HepG2 (cell line): Measurements from ENCODE around the gene ADIPOR2. TPM values are rescaled to one million over a fixed set of nuclear protein-coding genes. Genes with fewer than 3 reads are reported as not detected.

Experiments used
- CBX2 ChIP-seq, 2 experiments: fragments of 200-600 bp in 1 of 2; sonication (generic); formaldehyde crosslinking in 1 of 2; IDR thresholded peaks; 2 replicates each; pipeline versions ENCODE4 v1.7.0 to v1.8.1; 2018 to 2022; ENCODE audit warnings: low read depth in 2 of 2, low read length in 1 of 2, mild to moderate bottlenecking in 1 of 2, missing genetic modification reagents in 1 of 2
- KAT8 ChIP-seq: IDR thresholded peaks from 2 replicates; pipeline ENCODE4 v1.6.1; 2016; ENCODE audit warnings: missing genetic modification reagents, missing compliant biosample characterization
- PAWR ChIP-seq: sonication (generic); formaldehyde crosslinking; IDR thresholded peaks from 2 replicates; pipeline ENCODE4 v1.4.0; 2020; ENCODE audit warnings: missing genetic modification reagents, mild to moderate bottlenecking, borderline replicate concordance
- U2AF2 ChIP-seq: fragments of 200-400 bp; formaldehyde crosslinking; IDR thresholded peaks from 2 replicates; pipeline ENCODE4 v1.6.1; 2017; ENCODE audit warnings: low read depth, mild to moderate bottlenecking, low read length
- ZNF44 ChIP-seq: sonication (generic); formaldehyde crosslinking; IDR thresholded peaks from 2 replicates; pipeline ENCODE4 v1.5.1; 2020; ENCODE audit warnings: mild to moderate bottlenecking, missing genetic modification reagents
- ZNF614 ChIP-seq: IDR thresholded peaks from 2 replicates; pipeline ENCODE4 v1.6.1; 2018; ENCODE audit warnings: missing biosample characterization, missing genetic modification reagents, inconsistent platforms, borderline replicate concordance
- ZNF670 ChIP-seq: sonication (generic); formaldehyde crosslinking; IDR thresholded peaks from 2 replicates; pipeline ENCODE4 v1.8.0; 2022; ENCODE audit warnings: mild to moderate bottlenecking, missing genetic modification reagents, borderline replicate concordance
- ZNF790 ChIP-seq: sonication (generic); formaldehyde crosslinking; IDR thresholded peaks from 2 replicates; pipeline ENCODE4 v1.8.0; 2022; ENCODE audit warnings: missing genetic modification reagents, mild to moderate bottlenecking, borderline replicate concordance
- polyA plus RNA-seq, 8 experiments: library from polyadenylated mRNA; depleted of rRNA in 3 of 8; stranded (reverse) in 7 of 8; unstranded in 1 of 8; fragments of >200 nt; fragmentation: Illumina TruSeq in 4 of 8; extraction: Trizol in 4 of 8; gene quantifications; 2 replicates each; pipeline versions ENCODE4 v1.2.1 to v1.2.3, GENCODE V29; 2011 to 2016; ENCODE audit warnings: low read depth in 4 of 8, missing spikeins in 1 of 8, mixed read lengths in 1 of 8; ENCODE audit not compliant: insufficient read depth in 1 of 8
- total RNA-seq, 5 experiments: library from RNA; depleted of rRNA; stranded (reverse); fragments of >200 nt; fragmentation: Illumina TruSeq; extraction: Trizol; gene quantifications; 2 replicates each; pipeline ENCODE4 v1.2.3, GENCODE V29; 2016; ENCODE audit warnings: low read depth in 1 of 5
- TF ChIP-seq, protein P1 (sequence below): sonication (generic); formaldehyde crosslinking; IDR thresholded peaks from 2 replicates; pipeline ENCODE4 v1.4.0; 2020; ENCODE audit warnings: mild to moderate bottlenecking, missing genetic modification reagents
- TF ChIP-seq, protein P2 (sequence below): sonication (generic); formaldehyde crosslinking; IDR thresholded peaks from 2 replicates; pipeline ENCODE4 v1.4.0; 2020; ENCODE audit warnings: mild to moderate bottlenecking, missing genetic modification reagents
- TF ChIP-seq, protein P3 (sequence below): sonication (generic); formaldehyde crosslinking; IDR thresholded peaks from 2 replicates; pipeline ENCODE4 v1.8.0; 2022; ENCODE audit warnings: missing genetic modification reagents, mild to moderate bottlenecking, borderline replicate concordance
- TF ChIP-seq, protein P4 (sequence below): sonication (generic); IDR thresholded peaks from 2 replicates; pipeline ENCODE4 v1.6.1; 2016; ENCODE audit warnings: low read depth, borderline replicate concordance
- TF ChIP-seq, protein P5 (sequence below): IDR thresholded peaks from 2 replicates; pipeline ENCODE4 v1.6.1; 2012; ENCODE audit warnings: low read depth, low read length, improper control_type of control experiment
- TF ChIP-seq, protein P6 (sequence below): sonication (generic); formaldehyde crosslinking; IDR thresholded peaks from 2 replicates; pipeline ENCODE4 v1.9.0; 2021; ENCODE audit warnings: missing genetic modification reagents, borderline replicate concordance
- TF ChIP-seq, protein P7 (sequence below): sonication (generic); formaldehyde crosslinking; IDR thresholded peaks from 2 replicates; pipeline ENCODE4 v1.4.0; 2020; ENCODE audit warnings: mild to moderate bottlenecking, missing genetic modification reagents

Gene ADIPOR2
- total and polyA plus RNA-seq, 2 of the 13 experiments (the other 11 are each of a cell fraction or from before 2014, with no cell fraction given) = 35.2 to 52.2 TPM

DNA sequence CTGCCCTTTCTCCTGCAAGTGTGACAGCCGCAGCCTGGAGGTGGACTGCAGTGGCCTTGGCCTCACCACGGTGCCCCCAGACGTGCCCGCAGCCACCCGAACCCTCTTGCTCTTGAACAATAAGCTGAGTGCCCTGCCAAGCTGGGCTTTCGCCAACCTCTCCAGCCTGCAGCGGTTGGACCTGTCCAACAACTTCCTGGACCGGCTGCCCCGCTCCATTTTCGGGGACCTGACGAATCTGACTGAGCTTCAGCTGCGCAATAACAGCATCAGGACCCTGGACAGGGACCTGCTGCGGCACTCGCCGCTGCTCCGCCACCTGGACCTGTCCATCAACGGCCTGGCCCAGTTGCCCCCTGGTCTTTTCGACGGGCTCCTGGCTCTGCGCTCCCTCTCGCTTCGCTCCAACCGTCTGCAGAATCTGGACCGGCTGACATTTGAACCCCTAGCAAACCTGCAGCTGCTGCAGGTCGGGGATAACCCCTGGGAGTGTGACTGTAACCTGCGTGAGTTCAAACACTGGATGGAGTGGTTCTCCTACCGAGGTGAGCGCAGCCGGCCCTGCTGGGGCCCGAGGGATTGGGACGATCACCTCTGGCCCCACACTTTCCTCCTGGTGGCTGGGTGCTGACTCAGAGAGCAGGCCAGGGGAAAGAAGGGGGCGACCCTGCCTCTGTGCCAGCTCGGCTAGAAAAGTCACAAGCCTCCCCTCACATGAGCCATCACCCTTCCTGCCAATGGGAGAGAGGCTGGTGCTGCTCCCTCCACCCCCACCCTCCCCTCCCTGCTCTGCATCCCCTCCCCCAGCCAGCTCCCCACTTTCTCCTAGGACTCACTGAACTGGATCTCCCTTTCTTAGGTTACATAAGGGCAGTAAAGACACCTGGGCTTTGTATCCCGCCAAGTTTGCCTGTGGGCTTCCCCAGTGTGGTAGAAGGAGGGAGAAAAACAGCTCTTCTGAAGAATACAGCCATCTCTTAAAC lies 140.4 kb downstream of the ADIPOR2 start (continued):
- TF ChIP-seq, protein P1, sequence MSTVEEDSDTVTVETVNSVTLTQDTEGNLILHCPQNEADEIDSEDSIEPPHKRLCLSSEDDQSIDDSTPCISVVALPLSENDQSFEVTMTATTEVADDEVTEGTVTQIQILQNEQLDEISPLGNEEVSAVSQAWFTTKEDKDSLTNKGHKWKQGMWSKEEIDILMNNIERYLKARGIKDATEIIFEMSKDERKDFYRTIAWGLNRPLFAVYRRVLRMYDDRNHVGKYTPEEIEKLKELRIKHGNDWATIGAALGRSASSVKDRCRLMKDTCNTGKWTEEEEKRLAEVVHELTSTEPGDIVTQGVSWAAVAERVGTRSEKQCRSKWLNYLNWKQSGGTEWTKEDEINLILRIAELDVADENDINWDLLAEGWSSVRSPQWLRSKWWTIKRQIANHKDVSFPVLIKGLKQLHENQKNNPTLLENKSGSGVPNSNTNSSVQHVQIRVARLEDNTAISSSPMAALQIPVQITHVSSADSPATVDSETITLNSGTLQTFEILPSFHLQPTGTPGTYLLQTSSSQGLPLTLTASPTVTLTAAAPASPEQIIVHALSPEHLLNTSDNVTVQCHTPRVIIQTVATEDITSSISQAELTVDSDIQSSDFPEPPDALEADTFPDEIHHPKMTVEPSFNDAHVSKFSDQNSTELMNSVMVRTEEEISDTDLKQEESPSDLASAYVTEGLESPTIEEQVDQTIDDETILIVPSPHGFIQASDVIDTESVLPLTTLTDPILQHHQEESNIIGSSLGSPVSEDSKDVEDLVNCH (CRISPR knock-in tag) = no peak
- TF ChIP-seq ZNF790 (CRISPR knock-in tag) = no peak
- TF ChIP-seq, protein P2, sequence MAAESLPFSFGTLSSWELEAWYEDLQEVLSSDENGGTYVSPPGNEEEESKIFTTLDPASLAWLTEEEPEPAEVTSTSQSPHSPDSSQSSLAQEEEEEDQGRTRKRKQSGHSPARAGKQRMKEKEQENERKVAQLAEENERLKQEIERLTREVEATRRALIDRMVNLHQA (CRISPR knock-in tag) = no peak
- no peak for TF ChIP-seq PAWR (CRISPR knock-in tag)
- TF ChIP-seq, protein P3, sequence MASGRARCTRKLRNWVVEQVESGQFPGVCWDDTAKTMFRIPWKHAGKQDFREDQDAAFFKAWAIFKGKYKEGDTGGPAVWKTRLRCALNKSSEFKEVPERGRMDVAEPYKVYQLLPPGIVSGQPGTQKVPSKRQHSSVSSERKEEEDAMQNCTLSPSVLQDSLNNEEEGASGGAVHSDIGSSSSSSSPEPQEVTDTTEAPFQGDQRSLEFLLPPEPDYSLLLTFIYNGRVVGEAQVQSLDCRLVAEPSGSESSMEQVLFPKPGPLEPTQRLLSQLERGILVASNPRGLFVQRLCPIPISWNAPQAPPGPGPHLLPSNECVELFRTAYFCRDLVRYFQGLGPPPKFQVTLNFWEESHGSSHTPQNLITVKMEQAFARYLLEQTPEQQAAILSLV (CRISPR knock-in tag) = no peak
- TF ChIP-seq ZNF670 = no peak
- peak; percentile 67; the same call in 1 of the 2 replicates for TF ChIP-seq ZNF614
- TF ChIP-seq, protein P4, sequence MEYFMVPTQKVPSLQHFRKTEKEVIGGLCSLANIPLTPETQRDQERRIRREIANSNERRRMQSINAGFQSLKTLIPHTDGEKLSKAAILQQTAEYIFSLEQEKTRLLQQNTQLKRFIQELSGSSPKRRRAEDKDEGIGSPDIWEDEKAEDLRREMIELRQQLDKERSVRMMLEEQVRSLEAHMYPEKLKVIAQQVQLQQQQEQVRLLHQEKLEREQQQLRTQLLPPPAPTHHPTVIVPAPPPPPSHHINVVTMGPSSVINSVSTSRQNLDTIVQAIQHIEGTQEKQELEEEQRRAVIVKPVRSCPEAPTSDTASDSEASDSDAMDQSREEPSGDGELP = peak; percentile 57; the same call in 1 of the 2 replicates
- TF ChIP-seq KAT8 (CRISPR knock-in tag) = peak; percentile 79
- TF ChIP-seq U2AF2 = no peak
- TF ChIP-seq CBX2 (IDR thresholded peaks at IDR 0.05; ENCODE audit: low read depth, low read length) = no peak
- no peak for TF ChIP-seq CBX2 (CRISPR knock-in tag; IDR thresholded peaks at IDR 0.05; ENCODE audit: low read depth)
- TF ChIP-seq, protein P5, sequence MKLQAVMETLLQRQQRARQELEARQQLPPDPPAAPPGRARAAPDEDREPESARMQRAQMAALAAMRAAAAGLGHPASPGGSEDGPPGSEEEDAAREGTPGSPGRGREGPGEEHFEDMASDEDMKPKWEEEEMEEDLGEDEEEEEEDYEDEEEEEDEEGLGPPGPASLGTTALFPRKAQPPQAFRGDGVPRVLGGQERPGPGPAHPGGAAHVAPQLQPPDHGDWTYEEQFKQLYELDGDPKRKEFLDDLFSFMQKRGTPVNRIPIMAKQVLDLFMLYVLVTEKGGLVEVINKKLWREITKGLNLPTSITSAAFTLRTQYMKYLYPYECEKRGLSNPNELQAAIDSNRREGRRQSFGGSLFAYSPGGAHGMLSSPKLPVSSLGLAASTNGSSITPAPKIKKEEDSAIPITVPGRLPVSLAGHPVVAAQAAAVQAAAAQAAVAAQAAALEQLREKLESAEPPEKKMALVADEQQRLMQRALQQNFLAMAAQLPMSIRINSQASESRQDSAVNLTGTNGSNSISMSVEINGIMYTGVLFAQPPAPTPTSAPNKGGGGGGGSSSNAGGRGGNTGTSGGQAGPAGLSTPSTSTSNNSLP = no peak
- TF ChIP-seq ZNF44 = no peak
- TF ChIP-seq, protein P6, sequence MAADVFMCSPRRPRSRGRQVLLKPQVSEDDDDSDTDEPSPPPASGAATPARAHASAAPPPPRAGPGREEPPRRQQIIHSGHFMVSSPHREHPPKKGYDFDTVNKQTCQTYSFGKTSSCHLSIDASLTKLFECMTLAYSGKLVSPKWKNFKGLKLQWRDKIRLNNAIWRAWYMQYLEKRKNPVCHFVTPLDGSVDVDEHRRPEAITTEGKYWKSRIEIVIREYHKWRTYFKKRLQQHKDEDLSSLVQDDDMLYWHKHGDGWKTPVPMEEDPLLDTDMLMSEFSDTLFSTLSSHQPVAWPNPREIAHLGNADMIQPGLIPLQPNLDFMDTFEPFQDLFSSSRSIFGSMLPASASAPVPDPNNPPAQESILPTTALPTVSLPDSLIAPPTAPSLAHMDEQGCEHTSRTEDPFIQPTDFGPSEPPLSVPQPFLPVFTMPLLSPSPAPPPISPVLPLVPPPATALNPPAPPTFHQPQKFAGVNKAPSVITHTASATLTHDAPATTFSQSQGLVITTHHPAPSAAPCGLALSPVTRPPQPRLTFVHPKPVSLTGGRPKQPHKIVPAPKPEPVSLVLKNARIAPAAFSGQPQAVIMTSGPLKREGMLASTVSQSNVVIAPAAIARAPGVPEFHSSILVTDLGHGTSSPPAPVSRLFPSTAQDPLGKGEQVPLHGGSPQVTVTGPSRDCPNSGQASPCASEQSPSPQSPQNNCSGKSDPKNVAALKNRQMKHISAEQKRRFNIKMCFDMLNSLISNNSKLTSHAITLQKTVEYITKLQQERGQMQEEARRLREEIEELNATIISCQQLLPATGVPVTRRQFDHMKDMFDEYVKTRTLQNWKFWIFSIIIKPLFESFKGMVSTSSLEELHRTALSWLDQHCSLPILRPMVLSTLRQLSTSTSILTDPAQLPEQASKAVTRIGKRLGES = peak; percentile 72; the same call in 1 of the 2 replicates
- TF ChIP-seq, protein P7, sequence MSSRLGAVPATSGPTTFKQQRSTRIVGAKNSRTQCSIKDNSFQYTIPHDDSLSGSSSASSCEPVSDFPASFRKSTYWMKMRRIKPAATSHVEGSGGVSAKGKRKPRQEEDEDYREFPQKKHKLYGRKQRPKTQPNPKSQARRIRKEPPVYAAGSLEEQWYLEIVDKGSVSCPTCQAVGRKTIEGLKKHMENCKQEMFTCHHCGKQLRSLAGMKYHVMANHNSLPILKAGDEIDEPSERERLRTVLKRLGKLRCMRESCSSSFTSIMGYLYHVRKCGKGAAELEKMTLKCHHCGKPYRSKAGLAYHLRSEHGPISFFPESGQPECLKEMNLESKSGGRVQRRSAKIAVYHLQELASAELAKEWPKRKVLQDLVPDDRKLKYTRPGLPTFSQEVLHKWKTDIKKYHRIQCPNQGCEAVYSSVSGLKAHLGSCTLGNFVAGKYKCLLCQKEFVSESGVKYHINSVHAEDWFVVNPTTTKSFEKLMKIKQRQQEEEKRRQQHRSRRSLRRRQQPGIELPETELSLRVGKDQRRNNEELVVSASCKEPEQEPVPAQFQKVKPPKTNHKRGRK (CRISPR knock-in tag) = no peak
